Keratinocyte (primary cell): Measurements from ENCODE around the gene COASY. TPM values are rescaled to one million over a fixed set of nuclear protein-coding genes. Genes with fewer than 3 reads are reported as not detected.

Experiments used
- DNase-seq: peaks from one replicate; pipeline ENCODE4 v3.0.0-alpha.2; 2011; ENCODE audit warnings: low read depth, missing footprints, low spot score
- FAIRE-seq: peaks from 2 replicates; lab custom pipeline; 2011; peaks lifted over from hg19 to GRCh38; lab: Jason Lieb, UNC
- H2AFZ ChIP-seq: 2 replicates; pipeline ENCODE4 v1.6.0; 2012; ENCODE audit warnings: low read length, control low read depth, inconsistent platforms; ENCODE audit not compliant: control insufficient read depth
- H3K27ac ChIP-seq: 2 replicates; pipeline ENCODE4 v1.5.1; 2011; ENCODE audit warnings: low read length; ENCODE audit not compliant: control insufficient read depth, insufficient read depth
- H3K27me3 ChIP-seq: 3 replicates; pipeline ENCODE4 v1.6.0; 2011; ENCODE audit warnings: low read length; ENCODE audit not compliant: control insufficient read depth, insufficient read depth; ENCODE audit errors: extremely low read depth
- H3K36me3 ChIP-seq, 2 experiments: 2 replicates in 1 of 2; 3 replicates in 1 of 2; pipeline ENCODE4 v1.5.1; 2011; ENCODE audit warnings: low read length in 2 of 2, mild to moderate bottlenecking in 1 of 2; ENCODE audit not compliant: control insufficient read depth in 2 of 2, insufficient read depth in 2 of 2; ENCODE audit errors: extremely low read depth in 1 of 2
- H3K4me1 ChIP-seq: 3 replicates; pipeline ENCODE4 v1.5.1; 2011; ENCODE audit warnings: low read length; ENCODE audit not compliant: control insufficient read depth, insufficient read depth; ENCODE audit errors: extremely low read depth
- H3K4me2 ChIP-seq: 3 replicates; pipeline ENCODE4 v1.6.0; 2011; ENCODE audit warnings: low read depth, low read length; ENCODE audit not compliant: control insufficient read depth, insufficient read depth; ENCODE audit errors: extremely low read depth
- H3K4me3 ChIP-seq, 3 experiments: fragments of 200-600 bp in 1 of 3; sonication (generic) in 1 of 3; 2 replicates in 2 of 3; 3 replicates in 1 of 3; pipeline ENCODE4 v1.5.1; 2011 to 2016; ENCODE audit warnings: low read length in 3 of 3, mild to moderate bottlenecking in 3 of 3, control low read depth in 2 of 3, inconsistent platforms in 1 of 3, low read depth in 1 of 3, mixed read lengths in 1 of 3, mixed run types in 1 of 3, moderate library complexity in 1 of 3; ENCODE audit not compliant: control insufficient read depth in 2 of 3, insufficient read depth in 2 of 3; ENCODE audit errors: extremely low read depth in 1 of 3
- H3K79me2 ChIP-seq: 2 replicates; pipeline ENCODE4 v1.6.0; 2012; ENCODE audit warnings: low read length; ENCODE audit not compliant: control insufficient read depth, insufficient read depth
- H3K9ac ChIP-seq: 3 replicates; pipeline ENCODE4 v1.6.0; 2011; ENCODE audit warnings: low read length; ENCODE audit not compliant: control insufficient read depth, insufficient read depth; ENCODE audit errors: extremely low read depth
- H3K9me1 ChIP-seq: 3 replicates; pipeline ENCODE4 v1.6.0; 2011; ENCODE audit warnings: low read length; ENCODE audit not compliant: control insufficient read depth, insufficient read depth; ENCODE audit errors: extremely low read depth
- H3K9me3 ChIP-seq: 2 replicates; pipeline ENCODE4 v1.5.1; 2012; ENCODE audit warnings: low read depth, low read length; ENCODE audit not compliant: control insufficient read depth
- H4K20me1 ChIP-seq: 3 replicates; pipeline ENCODE4 v1.6.0; 2011; ENCODE audit warnings: low read length; ENCODE audit not compliant: control insufficient read depth, insufficient read depth; ENCODE audit errors: extremely low read depth
- CTCF ChIP-seq, 3 experiments: IDR thresholded peaks in 1 of 3; conservative IDR thresholded peaks in 1 of 3; optimal IDR thresholded peaks in 1 of 3; 2 replicates in 2 of 3; 3 replicates in 1 of 3; pipeline versions ENCODE3 to v1.5.1; 2011; ENCODE audit warnings: low read length in 3 of 3, mild to moderate bottlenecking in 3 of 3, moderate library complexity in 2 of 3, control low read depth in 1 of 3, inconsistent platforms in 1 of 3; ENCODE audit not compliant: insufficient read depth in 2 of 3; ENCODE audit errors: extremely low read depth in 1 of 3
- EZH2 ChIP-seq: IDR thresholded peaks from one replicate; pipeline ENCODE4 v1.6.1; 2012; ENCODE audit warnings: inconsistent platforms, mild to moderate bottlenecking, low read length, moderate library complexity
- dilution Hi-C: fragments of 300-500 bp; cut with MboI; formaldehyde crosslinking; loops from one replicate; pipeline ENCODE4 v1.7.0; 2020; ENCODE audit warnings: low sequenced_read_pairs; ENCODE audit not compliant: extremely low pct_ligation_motif_present
- polyA plus RNA-seq, 5 experiments: library from polyadenylated mRNA; depleted of rRNA in 3 of 5; stranded (reverse) in 3 of 5; stranded (forward) in 1 of 5; unstranded in 1 of 5; fragments of >200 nt; gene quantifications; 1 replicate in 1 of 5; 2 replicates in 3 of 5; 3 replicates in 1 of 5; pipeline versions ENCODE4 v1.2.1 to v1.2.3, GENCODE V29; 2011 to 2012; ENCODE audit warnings: missing spikeins in 2 of 5, low read depth in 1 of 5, low replicate concordance in 1 of 5

COASY gene
- polyA plus RNA-seq, 1 donor (not counting 4 experiments of a cell fraction or from before 2014, with no cell fraction given): 26.2 TPM

- no peak overlapping the region for H3K27ac ChIP-seq
- no peak for TF ChIP-seq CTCF (optimal IDR thresholded peaks at IDR 0.05 in 1 of 3, IDR thresholded peaks at IDR 0.05 in 1 of 3, conservative IDR thresholded peaks at IDR 0.05 in 1 of 3; ENCODE audit: extremely low read depth in 1 of 3, insufficient read depth in 2 of 3, low read length in 3 of 3)
- TF ChIP-seq EZH2: no peak
- peaks cover 15 to 24% of the 10 kb centered on the region in 2 experiments for H3K36me3 ChIP-seq
- no peak for DNase-seq
- H3K27me3 ChIP-seq: no peaks in the 10 kb centered on the region
- H3K9me1 ChIP-seq: no peaks in the 10 kb centered on the region
- no peak overlapping the region for H2AFZ ChIP-seq
- no peak overlapping the region for H3K4me3 ChIP-seq
- FAIRE-seq: no peak
- H3K4me2 ChIP-seq: no peak overlapping the region
- no peaks in the 10 kb centered on the region for H4K20me1 ChIP-seq
- H3K9ac ChIP-seq: no peak overlapping the region
- no peaks in the 10 kb centered on the region for H3K9me3 ChIP-seq
- no peaks in the 10 kb centered on the region for H3K79me2 ChIP-seq
- dilution Hi-C loops: loop anchor here (25.0 kb wide), 1 partner anchor 202 kb away; no protein-coding TSS in a partner anchor
- H3K4me1 ChIP-seq: peaks cover 20% of the 10 kb centered on the region
Observed at GRCh38 chr17:42514279-42514678, 47.7 kb upstream of the COASY start.

- H3K4me3 ChIP-seq: no peak overlapping the region
- H2AFZ ChIP-seq: no peak overlapping the region
- H3K9me3 ChIP-seq: no peaks in the 10 kb centered on the region
- H3K4me1 ChIP-seq: peaks cover 26% of the 10 kb centered on the region
- H4K20me1 ChIP-seq: no peaks in the 10 kb centered on the region
- no peak for DNase-seq
- no peaks in the 10 kb centered on the region for H3K27me3 ChIP-seq
- no peak overlapping the region for H3K27ac ChIP-seq
- H3K79me2 ChIP-seq: no peaks in the 10 kb centered on the region
- dilution Hi-C loops: loop anchor here (25.0 kb wide), 1 partner anchor 203 kb away; no protein-coding TSS in a partner anchor
- H3K4me2 ChIP-seq: no peak overlapping the region
- FAIRE-seq: no peak
- H3K36me3 ChIP-seq: peaks cover 13 to 22% of the 10 kb centered on the region in 2 experiments
- H3K9me1 ChIP-seq: no peaks in the 10 kb centered on the region
- no peak overlapping the region for H3K9ac ChIP-seq
- TF ChIP-seq CTCF (optimal IDR thresholded peaks at IDR 0.05 in 1 of 3, IDR thresholded peaks at IDR 0.05 in 1 of 3, conservative IDR thresholded peaks at IDR 0.05 in 1 of 3; ENCODE audit: extremely low read depth in 1 of 3, insufficient read depth in 2 of 3, low read length in 3 of 3) (no peak), EZH2 (no peak)
Observed at GRCh38 chr17:42514867-42515266, 47.1 kb upstream of the COASY start.
